Measurements from ENCODE around the gene CCDC85B.

DNA sequence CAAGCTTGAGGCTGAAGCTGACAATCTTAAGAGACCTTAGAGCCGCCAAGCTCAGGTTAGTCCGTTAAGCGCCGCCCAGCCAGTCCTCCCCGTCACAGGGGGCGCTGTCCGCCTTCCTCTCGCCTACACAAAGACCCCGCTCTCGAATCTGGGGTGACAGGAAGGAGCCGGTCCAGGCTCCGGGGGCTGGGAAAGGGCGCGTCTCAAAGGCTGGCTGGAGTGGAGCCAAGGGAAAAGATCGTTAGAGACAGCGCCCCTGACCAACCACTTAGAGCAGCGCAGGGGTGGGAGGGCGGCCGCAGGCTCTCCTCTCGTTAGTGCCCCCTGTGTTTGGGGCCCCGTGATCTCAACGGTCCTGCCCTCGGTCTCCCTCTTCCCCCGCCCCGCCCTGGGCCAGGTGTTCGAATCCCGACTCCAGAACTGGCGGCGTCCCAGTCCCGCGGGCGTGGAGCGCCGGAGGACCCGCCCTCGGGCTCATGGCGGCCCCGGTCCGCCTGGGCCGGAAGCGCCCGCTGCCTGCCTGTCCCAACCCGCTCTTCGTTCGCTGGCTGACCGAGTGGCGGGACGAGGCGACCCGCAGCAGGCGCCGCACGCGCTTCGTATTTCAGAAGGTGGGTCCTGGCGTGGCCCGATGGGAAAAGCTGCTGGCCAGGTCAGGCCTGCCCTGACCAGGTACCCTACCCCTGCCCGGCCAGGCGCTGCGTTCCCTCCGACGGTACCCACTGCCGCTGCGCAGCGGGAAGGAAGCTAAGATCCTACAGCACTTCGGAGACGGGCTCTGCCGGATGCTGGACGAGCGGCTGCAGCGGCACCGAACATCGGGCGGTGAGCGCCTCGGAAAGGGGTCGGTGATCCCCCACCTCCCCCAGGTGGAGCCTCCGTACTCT, 30.0 kb upstream of the CCDC85B start, which contains the start of gene MUS81:
- TF ChIP-seq GATA2 (IDR thresholded peaks at IDR 0.05; ENCODE audit: low read depth, low read length) = no peak; the same call in 1 of the 2 replicates
- TF ChIP-seq GATA3 (IDR thresholded peaks at IDR 0.05; ENCODE audit: low read depth, low read length) = no peak

All from SH-SY5Y (cell line).